ENCODE data around the gene ZNF420. TPM values are rescaled to one million over a fixed set of nuclear protein-coding genes. Genes with fewer than 3 reads are reported as not detected.
"Not testable (repeated sequence)": the region's sequence is repeated elsewhere in the genome, so short reads cannot be mapped to it uniquely, and the experiment has no call there.

The ZNF420 gene
- 11.6 TPM for total RNA-seq
- long read RNA-seq, partial matches to known transcripts: 0 of 9 reads
- long read RNA-seq, other reads (novel, unspliced or antisense): 6 of 9 reads

DNA sequence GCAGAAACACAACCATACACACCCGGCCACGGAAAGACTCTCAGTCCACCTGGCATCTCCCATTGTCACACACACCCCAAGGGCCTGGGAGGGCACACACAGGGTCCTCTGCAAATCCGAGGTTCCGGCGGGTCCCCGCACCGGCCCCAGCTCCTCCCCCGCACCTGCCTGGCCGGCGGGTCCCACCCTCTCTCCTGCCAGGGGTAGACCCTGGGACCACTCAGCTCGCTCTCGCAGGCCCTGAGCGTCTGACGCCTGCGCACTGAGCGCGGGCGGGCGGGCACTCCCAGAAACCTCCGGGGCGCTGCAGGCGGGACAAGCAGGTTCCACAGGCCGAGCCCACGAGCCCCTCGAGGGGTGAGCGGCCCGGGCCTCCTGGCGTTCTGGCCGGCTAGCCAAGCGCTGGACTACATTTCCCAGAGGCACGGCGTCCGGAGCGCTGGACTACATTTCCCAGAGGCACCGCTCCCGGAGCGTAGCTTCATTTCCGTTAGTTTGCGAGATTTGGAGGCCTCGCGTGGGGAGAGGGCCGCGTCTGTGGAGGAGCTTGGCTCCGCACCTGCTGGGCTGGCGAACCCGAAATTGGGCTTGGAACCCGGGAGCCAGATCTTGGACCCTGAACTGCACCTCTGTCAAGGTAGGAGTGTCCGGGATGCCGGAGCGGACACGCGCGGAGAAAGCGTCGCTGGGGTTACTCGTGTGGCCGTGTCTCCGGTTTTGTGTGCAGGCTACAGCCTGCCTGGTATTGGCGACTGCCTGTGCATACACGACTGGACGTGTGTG lies at the start of gene ZNF420:
Gene ZNF420 (plus strand): TSS at position 500 of the 783 bp plus-strand sequence. CDS start 10,686 bp downstream, outside the sequence.
- ATAC-seq: peak; percentile 99
- intact Hi-C loops (cut with DNase I): loop anchor here (2.0 to 10.0 kb wide), 4 partner anchors 71 to 163 kb away; partner anchors contain the start of genes ZNF568, ZNF585A and ZNF829

DNA sequence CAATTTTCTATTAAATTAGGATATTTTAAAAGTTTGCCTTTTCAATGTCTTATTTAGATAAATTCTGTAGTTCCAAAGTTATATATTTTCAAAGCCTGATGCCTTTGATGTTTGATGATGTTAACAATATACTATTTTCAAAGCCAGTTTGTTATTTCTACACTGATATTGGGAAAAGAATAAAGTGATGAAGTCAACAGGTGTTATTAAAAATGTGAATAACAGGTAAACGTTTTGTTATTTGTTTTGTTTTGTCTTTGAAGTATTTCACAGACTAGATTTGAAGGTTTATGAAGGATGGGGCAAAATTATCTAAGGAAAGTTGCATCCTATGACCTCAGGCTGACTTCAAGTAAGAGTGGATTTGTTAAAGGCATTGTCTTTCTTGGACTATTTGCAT lies 33.1 kb upstream of the ZNF420 start:
- DNase-seq (ENCODE audit: missing footprints) (no peak), ATAC-seq (no peak)
- intact Hi-C loops (cut with DNase I): no loop called here

More for the DNA sequence above, at the start of gene ZNF420:
- DNase-seq (ENCODE audit: missing footprints): peak; percentile 95

DNA sequence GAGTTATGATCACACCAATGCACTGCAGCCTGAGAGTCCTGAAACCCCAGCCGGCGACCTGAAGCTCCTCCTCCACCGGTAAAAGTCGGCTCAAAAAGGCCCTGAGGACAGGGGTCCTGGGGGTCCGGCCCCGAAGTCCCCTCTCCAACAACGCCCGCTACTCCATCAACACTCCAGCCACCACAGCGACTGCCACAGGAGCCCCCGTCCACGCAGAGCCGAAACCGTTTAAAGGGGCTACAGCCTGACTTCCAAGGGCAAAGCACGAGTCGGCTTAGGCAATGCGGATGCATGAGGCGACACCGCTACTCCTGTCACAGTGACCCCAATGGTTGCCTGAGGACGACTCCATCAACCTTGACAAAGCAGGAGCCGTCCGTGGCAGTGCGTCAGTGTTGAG lies 22.9 kb upstream of the ZNF420 start:
- DNase-seq (ENCODE audit: missing footprints) (peak; percentile 50), ATAC-seq (no peak)
- intact Hi-C loops (cut with DNase I): no loop called here

- intact Hi-C loops (cut with DNase I): no loop called here
- ATAC-seq: no peak
- DNase-seq (ENCODE audit: missing footprints): no peak
Measured at GRCh38 chr19:37056776-37057175, 21.5 kb upstream of the ZNF420 start.

DNA sequence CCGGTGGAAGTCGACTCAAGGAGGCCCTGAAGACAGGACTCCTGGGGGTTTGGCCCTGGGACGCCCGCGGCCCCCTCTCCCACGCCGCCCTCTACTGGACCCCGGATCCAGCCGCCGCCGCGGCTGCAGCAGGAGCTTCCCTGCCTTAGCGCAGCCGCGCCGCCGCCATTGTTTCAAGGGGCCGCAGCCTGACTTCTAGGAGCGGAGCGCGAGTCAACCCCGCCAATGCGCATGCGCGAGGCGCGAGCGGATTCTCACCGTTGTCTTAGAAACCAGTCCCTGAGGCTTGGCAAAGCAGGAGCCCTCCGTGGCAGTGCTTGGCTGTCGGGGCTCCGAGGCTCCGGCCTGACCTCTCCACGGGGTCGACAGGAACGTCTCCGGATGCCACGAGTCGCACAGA lies 19.1 kb upstream of the ZNF420 start:
- ATAC-seq (no peak), DNase-seq (ENCODE audit: missing footprints) (peak; percentile 58)
- intact Hi-C loops (cut with DNase I): no loop called here

DNA sequence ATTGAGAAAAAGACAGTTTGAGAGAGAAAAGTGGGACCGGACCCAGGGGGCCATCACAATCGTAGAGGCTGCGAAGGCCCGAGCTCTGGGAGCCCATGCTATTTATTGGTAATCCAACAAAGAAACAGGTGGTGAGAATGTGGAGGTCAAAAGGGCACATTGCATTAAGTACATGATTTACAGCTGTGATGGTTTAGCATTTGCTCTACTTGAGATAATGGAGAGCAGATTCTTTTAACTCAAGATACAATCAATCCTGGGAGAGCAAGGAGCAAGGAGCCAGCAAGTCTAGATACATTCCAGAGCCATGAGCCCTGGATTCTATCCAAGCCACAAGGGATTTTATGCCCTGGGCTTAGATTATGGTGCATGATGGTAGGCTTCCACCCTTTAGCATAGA lies 13.3 kb upstream of the ZNF420 start:
- ATAC-seq; DNase-seq (ENCODE audit: missing footprints); intact Hi-C loops (cut with DNase I): not testable (repeated sequence)

DNA sequence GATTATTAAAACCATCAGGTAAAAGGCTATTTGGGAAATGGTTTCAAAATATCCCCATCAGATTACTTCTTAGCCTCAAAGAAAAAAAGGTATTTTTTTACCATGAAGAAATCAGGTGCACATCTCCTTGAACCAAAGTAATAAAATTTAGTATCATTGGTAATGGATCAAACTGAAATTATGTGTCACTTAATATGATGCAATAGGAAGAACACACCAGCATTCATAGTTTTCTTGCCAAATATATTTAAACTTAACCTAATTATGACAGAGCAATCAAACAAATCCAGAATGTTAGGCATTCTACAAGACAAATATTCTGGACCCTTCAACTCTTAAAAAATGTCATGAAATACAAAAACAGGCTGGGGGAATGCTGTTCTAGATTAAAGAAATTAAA lies 4.1 kb upstream of the ZNF420 start:
- intact Hi-C loops (cut with DNase I): loop anchor here (10.0 kb wide), 2 partner anchors 99 to 159 kb away; partner anchors contain the start of genes ZNF568 and ZNF829
- ATAC-seq: no peak
- no peak for DNase-seq (ENCODE audit: missing footprints)

GRCh38 chr19:37074819-37075362 lies 3.3 kb upstream of the ZNF420 start:
- intact Hi-C loops (cut with DNase I): loop anchor here (5.0 to 10.0 kb wide), 3 partner anchors 68 to 160 kb away; partner anchors contain the start of genes ZNF568 and ZNF829
- DNase-seq (ENCODE audit: missing footprints): no peak

GRCh38 chr19:37076524-37076923 lies 1.7 kb upstream of the ZNF420 start:
- intact Hi-C loops (cut with DNase I): loop anchor here (5.0 to 10.0 kb wide), 3 partner anchors 69 to 162 kb away; partner anchors contain the start of genes ZNF568 and ZNF829
- ATAC-seq; DNase-seq (ENCODE audit: missing footprints): not testable (repeated sequence)

More at GRCh38 chr19:37074819-37075362, 3.3 kb upstream of the ZNF420 start:
- no peak for ATAC-seq

- ATAC-seq (no peak), DNase-seq (ENCODE audit: missing footprints) (no peak)
- intact Hi-C loops (cut with DNase I): loop anchor here (5.0 to 10.0 kb wide), 3 partner anchors 70 to 163 kb away; partner anchors contain the start of genes ZNF568 and ZNF829
Measured at GRCh38 chr19:37077501-37077933, 716 bp upstream of the ZNF420 start.

DNA sequence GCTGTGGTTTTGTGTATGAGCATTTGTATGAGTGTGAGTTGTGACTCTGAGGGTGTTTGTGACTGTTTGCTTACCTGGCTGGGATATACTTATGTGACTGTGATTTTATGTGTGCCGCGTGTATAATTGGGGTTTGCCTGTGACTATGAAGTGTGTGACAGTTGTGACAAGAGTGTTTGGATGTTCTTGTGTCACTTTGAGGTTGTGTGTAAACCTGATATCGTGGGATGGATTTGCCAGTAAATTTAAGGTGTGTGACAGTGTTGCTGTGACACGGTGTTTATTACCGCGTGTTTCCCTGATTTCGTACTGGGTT lies 442 bp downstream of the ZNF420 start:
- ATAC-seq (no peak), DNase-seq (ENCODE audit: missing footprints) (no peak)
- intact Hi-C loops (cut with DNase I): loop anchor here (2.0 to 10.0 kb wide), 4 partner anchors 71 to 164 kb away; partner anchors contain the start of genes ZNF568, ZNF585A and ZNF829

DNA sequence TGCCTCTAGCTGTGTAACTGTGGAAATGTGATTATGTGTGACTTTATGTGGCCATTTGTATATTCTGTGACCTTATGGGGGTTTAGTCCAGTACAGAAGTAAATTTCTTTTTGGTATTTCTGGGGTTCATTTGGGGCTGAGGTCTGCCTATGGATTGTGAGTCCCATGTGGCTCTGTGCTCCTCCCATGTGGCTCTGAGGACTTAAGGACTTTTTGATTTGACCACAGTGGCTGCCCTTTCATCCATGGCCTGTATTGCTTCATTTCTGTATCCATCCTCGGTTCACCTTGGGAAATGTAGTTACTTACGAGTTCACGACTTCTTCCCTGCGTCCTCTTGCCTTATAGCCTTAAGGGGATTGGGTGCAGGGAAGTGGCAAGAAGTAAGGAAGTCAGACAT lies 1.0 kb downstream of the ZNF420 start:
- DNase-seq (ENCODE audit: missing footprints): no peak
- intact Hi-C loops (cut with DNase I): loop anchor here (2.0 to 10.0 kb wide), 4 partner anchors 72 to 164 kb away; partner anchors contain the start of genes ZNF568, ZNF585A and ZNF829
- ATAC-seq: no peak

DNA sequence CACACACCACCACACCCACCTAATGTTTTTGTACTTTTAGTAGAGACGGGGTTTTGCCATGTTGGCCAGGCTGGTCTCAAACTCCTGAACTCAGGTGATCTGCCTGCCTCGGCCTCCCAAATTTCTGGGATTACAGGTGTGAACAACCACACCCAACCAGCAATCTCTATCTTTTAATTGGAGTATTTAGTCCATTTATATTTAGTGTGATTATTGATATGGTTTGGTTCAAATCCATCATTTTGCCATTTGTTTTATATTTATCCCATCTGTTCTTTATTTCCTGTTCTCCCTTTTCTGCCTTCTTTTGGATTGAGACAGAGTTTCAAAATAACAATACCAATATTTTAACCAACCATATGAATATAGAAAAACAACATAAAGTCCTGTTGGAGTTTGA lies 4.1 kb downstream of the ZNF420 start:
- intact Hi-C loops (cut with DNase I): no loop called here
- no peak for ATAC-seq

GRCh38 chr19:37087110-37087509 lies 8.9 kb downstream of the ZNF420 start:
- no peak for ATAC-seq
- intact Hi-C loops (cut with DNase I): no loop called here

More for the DNA sequence above, 4.1 kb downstream of the ZNF420 start:
- no peak for DNase-seq (ENCODE audit: missing footprints)

DNA sequence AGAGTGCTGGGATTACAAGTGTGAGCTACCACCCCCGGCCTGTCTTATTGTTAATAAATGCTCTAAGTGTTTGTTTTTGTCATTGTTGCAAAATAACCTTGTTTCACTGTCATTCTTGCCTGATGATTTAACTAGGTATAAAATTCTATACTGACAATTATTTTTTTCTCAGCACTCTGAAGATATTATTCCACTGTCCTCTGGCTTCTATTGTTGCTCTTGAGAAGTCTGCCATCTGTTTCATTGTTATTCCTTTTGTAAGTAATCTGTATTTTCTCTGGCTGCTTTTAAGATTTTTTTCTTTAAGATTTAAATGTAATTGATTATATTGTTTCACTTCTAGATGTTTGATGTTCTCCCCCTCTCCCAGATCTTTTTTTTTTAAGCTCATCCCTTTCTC lies 17.6 kb downstream of the ZNF420 start:
- DNase-seq (ENCODE audit: missing footprints) (no peak), ATAC-seq (no peak)
- intact Hi-C loops (cut with DNase I): no loop called here

More at GRCh38 chr19:37087110-37087509, 8.9 kb downstream of the ZNF420 start:
- no peak for DNase-seq (ENCODE audit: missing footprints)

DNA sequence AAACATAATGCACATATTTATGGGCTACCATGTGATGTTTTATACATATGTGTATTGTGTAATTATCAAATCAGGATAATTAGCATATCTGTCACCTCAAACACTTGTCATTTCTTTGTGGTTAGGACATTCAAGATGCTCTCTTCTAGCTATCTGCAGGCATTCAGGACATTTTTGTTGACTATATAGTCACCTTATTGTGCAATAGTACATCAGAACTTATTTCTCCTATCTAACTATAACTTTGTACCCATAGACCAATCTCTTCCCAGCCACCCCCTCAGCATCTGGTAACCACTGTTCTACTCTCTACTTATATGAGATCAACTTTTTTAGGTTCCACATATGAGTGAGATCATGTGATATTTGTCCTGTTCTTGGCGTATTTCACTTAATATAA lies 20.3 kb downstream of the ZNF420 start:
- ATAC-seq: no peak
- DNase-seq (ENCODE audit: missing footprints): no peak
- intact Hi-C loops (cut with DNase I): no loop called here

- DNase-seq (ENCODE audit: missing footprints); intact Hi-C loops (cut with DNase I); ATAC-seq: not testable (repeated sequence)
Measured at GRCh38 chr19:37104135-37104534, 25.9 kb downstream of the ZNF420 start.

DNA sequence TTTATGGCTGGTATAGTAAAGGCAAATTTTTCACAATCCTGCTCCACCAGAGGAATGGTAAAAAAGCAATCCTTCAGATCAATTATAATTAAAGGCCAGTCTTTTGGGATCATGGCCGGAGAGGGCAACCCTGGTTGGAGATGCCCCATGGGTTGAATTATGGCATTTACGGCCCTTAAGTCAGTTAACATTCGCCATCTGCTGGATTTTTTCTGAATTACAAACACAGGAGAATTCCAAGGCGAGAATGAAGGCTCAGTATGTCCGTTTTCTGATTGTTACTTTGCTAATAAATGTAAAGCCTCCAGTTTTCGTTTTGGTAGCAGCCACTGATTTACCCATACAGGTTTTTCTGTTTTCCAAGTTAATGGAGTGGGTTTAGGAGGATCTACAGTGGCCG lies 33.5 kb downstream of the ZNF420 start:
- ATAC-seq; intact Hi-C loops (cut with DNase I): not testable (repeated sequence)

DNA sequence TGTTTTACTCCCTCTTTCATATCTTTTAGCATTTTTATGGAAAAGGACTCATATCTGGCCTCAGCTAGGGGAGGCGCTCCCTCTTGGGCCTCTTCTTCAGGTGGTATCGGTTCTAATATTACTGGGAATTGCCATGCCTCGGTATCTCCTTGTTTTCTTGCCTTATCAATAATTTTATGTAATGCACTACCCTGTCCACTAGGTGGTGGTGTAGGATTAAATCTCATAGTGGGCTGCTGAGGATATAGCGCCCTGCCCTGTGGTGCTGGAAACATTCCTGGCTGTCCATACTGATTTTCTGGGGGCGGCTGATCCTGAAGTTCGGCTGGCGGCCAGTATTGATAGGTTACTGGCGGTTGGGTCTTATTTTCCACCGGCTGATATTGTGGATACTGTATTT lies 35.8 kb downstream of the ZNF420 start:
- intact Hi-C loops (cut with DNase I): no loop called here
- ATAC-seq (no peak), DNase-seq (ENCODE audit: missing footprints) (no peak)

More for the DNA sequence above, 33.5 kb downstream of the ZNF420 start:
- DNase-seq (ENCODE audit: missing footprints): not testable (repeated sequence)

Measured in Right ventricle myocardium inferior (tissue), 1 donor.